GM21360 (cell line): ENCODE measurements around the gene RTL10.
"Not testable (repeated sequence)": the region's sequence is repeated elsewhere in the genome, so short reads cannot be mapped to it uniquely, and the experiment has no call there.

Experiments used
- ATAC-seq: cut with Tn5 transposase; IDR thresholded peaks from one replicate; pipeline ENCODE4 v1.9.1; 2021; ENCODE audit warnings: mild to moderate bottlenecking, moderate library complexity; ENCODE audit not compliant: unreplicated experiment

Gene RTL10

DNA sequence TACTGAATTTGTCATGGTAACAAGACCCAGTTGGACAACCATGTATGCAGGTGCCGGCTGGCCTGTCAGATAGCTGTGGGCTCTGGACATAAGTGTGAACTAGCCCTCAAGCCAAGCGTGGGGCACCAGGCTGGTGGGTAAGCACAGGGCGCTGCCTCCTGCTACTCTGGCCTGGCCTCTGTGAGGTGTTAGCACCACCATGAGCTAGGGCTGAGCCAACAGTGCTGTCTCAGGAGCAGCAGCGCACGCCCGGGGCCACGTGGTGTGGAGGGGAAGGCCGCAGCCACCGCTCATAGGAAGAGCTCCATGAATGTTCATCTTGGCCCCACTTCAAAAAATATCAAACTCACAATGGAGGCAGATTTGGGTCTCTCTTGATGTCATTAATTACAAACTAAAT, 35.3 kb upstream of the RTL10 start:
- no peak for ATAC-seq

DNA sequence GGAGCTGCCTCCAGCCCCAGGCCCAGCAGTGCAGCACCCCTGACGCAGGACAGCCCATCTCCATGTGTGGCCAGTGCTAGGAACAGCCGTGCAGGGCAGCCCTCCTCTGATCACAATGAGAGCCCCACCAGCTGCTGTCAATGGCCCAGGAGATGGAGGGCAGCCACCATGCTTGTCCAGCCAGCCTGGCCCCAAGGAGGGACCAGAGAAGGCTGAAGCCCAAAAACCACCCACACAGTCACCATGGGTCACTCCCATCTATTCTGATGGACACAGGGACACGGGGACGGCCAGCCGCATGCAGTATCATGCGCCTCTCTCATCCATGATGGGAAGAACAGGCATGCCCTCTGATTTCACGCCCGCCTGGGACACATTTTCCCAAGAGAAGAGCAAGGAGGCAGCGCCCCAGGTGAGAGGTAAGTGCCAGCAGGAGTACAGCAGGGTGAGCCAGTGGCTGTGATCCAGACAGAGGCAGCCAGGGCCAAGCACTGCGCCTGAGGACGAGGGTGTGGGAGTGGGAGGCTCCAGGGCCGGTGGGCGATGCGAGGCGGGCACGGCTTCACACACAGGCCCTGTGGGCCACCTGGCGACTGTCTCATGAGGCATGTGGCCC, 33.6 kb upstream of the RTL10 start:
- no peak for ATAC-seq

DNA sequence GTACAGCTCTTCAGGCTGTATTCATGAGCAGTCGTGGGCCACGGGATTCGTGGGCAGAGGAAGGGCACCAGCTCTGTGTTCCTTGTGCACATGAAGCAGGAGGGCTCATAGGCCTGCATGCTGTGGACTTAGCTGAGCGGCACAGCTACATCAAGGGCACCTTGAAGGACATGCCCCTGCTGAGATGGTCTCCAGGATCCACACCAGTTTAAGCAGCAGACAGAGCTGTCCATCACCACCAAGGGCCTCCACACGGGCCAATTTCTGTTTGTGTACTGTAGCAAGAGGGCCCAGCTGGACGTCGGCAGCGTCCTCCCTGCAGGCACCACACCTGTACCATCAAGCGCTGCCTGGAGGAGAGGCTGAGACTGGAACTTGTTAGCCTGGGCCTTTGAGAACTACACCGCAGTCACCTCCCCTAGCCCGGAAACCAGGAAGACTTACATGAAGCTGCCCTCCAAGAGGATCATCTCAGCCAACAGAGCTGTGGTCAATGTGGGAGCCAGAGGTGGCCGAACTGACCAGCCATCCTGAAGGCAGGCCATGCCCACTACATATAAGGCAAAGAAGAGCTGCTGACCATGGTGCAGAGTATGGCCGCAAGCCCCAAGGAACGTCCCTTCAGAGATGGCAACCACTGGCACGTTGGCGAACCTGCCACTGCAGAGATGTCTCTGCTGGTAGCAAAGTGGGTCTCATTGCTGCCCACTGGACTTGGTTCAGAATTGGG, 32.7 kb upstream of the RTL10 start:
- ATAC-seq, result no peak

DNA sequence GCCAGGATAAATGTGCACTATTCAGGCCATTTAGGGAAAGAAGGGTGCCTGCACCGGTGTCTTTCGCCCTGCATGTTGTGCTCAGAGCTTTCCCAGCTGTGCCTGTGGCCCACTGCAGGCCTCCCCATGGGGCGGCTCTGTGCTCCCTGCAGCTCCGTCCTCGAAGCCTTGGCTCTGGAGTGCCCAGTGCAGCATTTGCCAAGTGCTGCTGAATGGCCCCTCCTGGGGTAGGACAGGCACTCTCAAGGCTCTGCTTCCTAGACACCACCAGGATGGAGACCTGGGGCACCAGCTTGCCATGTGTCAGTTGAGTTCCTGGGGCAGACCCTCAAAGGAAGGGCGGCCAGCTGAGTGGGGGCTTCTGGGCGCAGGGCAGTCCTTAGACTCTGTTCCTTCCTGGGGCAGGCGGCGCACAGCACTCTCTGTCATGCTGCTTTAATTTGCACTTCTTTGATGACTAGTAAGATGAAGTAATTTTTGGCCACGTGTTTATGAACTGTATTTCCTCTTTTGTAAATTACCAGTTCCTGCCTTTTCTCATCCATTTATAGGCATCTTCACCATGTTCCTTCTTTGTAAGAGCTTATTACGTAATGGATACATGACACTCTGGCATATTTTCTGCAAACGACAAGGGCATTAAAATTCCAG, 32.1 kb upstream of the RTL10 start:
- no peak for ATAC-seq

DNA sequence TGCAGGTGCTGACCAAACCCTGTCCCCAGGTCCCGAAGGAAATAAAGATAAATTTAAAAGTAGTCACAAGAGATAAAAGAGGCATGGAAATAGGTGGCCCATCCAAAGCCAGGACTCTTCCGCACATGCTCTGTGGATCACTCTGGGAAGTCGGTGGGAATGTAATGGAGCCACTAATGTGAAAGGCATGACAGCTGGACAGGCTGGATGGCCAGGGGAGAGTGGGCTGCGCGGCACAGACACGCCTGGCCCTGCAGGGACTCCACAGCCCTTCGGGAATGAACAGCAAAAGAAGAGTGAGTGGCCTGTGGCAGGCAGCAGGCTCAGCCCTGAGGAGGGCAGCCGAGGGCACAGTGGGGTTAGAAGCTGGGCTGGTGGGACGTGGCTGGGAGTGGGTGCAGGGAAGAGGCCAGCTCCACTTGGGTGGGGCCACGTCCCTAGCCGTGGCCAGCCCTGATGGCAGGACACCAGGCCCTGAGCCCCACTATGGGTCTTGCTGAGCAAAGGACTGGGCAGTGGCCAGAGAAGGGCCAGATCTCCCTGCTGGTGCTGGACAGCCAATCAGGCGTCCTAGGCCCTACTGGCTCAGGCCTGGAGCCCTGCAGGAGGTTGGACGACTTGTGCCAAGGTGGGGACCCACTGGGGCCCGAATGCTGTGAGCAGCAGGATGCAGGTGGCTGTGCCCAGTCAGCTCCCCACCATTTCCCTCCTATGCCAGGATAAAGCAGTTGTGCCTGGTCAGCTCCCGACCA, 31.3 kb upstream of the RTL10 start:
- ATAC-seq, result no peak

DNA sequence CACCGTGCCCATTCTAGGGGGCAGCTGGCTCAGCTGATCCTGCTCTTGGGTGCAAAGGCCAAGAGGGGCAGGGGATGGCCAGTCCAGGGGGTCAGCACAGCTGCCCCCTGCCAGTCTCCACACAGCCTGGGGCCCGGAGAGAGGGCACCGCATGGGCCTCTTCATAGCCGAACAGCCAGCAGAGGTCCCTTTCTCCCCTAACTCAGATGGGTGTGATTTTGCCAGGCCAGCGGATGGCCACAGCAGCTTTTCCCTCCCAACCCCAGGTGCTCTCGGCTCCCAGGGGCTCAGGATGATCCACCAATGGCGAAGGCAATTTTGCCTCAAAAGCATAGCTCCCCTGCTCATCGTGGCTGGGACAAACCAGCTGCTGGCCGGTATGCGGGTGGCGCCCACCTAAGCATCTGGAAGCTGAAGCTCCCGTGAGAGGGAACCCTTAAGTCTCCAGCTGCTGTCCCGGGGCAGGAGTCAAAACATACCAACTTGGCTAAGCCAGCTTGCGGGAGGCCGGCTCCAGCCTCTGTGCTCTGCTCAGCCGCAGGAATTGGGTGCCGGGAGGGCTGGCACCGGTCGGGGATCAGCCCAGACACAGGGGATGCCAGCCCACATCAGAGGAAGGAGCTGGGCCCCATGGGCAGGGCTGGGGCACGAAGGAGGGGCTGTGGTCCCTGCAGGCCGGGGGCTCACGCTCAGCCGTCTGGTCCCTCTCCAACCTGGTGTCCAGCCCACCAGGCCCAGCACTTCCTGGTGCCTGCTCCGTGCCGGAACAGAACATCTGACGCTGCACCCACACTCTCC, 30.5 kb upstream of the RTL10 start:
- ATAC-seq, result no peak

DNA sequence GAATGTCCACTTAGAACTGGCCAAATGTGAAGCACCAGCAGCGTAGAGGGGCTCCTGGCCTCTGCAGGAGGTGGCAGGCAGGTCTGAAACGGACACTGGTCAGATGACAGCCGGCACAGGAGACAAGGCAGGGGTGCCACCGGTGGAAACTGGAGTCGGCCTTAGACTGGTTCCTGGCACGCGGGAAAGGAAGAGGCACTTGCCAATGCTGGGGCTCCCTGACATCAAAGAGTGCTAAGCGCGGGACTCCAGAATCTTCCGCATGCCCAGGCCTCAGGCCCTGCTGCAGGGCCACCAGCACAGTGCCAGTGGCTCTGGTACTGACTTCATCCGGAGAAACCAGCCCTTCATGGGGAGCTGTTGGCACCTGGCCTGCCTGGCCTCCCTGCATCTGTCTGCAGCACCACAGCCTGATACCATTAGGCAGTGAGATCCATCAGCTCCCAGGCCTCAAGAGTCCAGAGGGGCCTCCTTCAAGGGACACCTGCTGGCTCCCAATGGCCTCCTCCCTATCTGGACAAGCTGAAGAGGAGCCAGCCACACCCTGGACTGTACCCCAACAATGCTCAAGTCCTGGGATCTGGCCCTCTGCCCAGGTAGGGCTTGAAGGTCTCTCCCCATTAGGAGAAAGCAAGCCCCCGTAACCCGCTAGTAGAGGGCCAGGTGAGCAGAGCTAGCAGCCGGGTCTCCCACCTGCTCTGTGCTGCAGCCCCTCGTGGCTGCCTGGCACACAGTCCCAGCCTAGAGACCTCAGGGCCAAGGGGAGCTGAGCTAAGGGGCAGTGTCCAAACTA, 29.7 kb upstream of the RTL10 start:
- ATAC-seq, result no peak

DNA sequence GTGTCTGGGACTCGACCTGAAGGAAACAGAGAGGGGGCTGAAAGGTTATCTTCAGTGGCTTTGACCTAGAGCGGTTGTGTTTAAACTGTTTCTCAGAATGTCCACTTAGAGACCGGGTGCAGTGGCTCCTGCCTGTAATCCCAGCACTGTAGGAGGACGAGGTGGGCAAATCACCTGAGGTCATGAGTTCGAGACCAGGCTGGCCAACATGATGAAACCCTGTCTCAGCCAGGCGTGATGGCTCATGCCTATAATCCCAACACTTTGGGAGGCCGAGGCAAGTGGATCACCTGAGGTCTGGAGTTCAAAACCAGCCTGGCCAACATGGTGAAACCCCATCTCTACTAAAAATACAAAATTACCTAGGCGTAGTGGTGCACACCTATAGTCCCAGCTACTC, 28.8 kb upstream of the RTL10 start:
- ATAC-seq, result not testable (repeated sequence)

DNA sequence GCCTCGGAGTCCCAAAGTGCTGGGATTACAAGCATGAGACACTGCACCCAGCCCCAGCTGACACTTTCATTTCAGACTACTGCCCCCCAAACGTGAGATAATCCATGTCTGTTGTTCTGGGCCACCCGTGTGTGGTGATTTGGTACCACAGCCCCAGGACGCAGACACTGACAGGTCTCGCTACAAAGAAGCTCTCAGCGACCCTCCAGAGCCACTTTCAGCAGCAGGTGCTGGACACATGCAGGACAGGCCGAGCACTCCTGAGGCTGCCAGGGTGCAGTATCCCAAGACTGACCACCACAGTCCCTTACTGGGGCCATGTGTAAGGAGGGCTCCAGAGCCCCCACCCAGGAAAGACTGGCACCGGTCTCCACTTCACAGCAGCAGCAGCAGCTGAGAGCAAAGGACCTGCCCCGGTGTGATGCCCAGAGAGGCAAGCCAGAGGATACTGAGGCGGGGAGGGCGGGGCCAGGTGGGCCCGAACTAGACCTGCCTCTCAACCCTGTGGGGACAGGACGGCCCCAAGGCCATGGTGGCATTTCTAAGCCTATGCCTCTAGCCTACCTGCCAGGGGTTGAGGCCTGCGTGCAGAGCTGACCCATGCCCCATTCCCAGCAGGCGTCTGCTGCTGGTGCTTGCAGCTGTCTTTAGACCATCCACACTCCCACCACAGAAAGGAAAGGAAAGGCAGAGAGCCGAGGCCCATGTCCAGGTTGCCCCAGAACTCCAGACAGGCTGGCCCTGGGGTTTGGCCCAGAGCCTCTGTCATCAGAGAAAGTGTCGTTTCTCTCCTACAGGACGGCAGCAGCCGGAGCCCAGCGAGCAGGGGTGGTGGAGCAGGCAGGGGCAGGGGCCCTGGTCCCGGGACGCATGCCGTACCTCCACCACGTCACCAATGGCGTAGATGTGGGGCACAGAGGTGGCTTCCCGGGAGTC, 28.0 kb upstream of the RTL10 start:
- ATAC-seq, result no peak

DNA sequence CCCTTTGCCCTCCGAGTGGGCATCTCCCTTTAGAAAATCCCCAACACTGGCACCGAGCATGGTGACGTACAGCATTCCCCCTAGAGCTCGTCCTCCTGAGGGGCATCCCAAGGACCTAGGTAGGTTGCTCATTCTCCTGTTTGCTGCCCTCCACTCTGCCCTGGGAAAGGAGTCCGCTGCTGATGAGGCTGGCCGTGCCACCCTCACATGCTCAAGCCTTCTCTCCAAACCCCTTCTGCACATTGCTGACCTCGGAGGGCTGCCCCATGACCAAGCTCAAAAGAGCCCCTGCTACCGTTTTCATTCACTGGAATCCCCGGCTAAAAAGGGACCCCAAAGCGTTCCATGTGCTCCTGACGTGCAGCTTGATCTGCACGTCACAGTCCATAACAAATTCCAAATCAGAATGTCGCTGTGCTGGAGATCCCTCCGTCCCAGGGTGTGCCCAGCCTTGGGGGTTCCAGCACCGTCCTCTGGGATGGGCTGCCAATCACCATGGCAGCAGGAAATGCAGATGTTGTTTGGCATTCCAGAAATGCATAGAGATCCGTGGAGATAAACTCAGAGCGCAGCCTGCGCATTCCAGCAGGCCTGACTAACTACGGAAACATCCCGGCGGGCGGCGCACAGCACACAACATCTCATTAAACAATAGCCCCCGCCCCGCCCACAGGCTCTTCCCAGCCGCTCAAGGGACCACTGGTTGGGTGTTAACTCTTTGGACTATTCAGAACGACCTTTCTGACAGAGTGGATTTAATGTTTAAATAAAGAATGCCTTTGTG, 26.3 kb upstream of the RTL10 start:
- no peak for ATAC-seq

DNA sequence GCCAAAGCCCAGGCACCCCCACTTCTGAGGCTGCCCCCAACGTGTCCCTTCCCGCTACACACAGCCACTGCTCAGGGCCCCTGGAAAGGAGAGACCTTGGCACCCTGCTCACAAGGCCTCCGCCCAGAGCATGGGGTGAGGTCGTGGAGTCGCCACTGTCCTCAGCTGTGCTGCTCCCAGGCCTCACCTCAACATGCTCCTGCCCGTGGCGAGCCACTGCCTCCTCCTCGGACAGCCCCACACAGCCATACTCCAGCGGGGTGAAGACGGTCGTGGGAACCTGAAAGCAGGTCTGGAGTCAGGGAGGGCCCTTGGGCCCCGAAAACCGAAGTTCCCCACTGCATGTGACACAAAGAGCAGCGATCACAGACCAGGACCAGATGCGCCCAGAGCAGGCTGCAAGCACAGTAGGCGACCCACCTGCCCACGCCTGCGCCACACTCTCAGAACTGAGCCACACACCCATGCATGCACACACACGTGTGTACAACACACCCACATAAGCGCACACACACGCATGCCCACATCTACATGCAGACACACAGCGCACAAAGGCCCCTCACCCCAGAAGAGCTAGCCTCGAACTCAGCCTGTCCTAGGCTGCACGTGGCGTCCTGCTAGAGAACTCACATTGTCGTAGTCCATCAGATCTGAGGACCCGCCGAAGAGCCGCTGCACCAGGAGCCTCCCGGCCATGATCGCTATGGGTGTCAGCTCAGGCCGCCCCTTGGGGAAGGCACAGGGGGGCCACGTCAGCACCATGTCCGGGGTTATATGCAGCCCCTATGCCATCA, 25.5 kb upstream of the RTL10 start:
- ATAC-seq, result no peak

DNA sequence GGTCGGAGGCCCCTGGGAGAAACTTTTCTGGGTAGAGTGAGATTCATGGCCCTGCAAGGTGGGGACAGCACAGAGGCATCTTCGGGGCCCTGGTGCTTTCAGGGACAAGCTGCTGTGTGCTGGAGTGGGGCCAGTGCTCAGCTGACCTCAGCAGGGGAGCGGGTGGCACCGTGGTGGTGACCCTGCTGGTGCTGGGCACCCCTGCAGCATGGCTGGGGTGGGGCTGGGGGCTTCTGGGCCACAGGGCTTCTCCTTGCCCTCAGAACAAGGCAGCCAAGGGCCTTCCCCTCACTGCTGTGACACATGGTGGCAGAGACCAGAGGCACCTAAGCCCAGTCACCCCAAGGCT, 24.9 kb upstream of the RTL10 start:
- ATAC-seq, result no peak

DNA sequence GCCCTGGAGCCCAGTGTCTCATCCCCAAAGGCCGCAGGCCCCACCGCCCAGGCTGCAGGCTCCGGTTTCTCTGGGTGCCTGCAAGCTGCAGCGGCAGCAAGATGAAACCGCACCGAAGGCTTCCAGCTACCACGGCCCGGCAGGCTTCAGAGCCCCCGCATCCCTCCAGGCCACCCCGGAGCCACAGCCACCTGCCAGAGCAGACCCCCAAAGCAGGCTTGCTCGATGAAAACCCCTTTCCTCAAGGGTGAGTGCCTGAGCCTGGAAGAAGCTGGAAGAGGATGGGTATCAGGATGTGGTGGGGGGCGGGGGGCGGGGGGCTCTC, 24.5 kb upstream of the RTL10 start:
- ATAC-seq, result no peak

DNA sequence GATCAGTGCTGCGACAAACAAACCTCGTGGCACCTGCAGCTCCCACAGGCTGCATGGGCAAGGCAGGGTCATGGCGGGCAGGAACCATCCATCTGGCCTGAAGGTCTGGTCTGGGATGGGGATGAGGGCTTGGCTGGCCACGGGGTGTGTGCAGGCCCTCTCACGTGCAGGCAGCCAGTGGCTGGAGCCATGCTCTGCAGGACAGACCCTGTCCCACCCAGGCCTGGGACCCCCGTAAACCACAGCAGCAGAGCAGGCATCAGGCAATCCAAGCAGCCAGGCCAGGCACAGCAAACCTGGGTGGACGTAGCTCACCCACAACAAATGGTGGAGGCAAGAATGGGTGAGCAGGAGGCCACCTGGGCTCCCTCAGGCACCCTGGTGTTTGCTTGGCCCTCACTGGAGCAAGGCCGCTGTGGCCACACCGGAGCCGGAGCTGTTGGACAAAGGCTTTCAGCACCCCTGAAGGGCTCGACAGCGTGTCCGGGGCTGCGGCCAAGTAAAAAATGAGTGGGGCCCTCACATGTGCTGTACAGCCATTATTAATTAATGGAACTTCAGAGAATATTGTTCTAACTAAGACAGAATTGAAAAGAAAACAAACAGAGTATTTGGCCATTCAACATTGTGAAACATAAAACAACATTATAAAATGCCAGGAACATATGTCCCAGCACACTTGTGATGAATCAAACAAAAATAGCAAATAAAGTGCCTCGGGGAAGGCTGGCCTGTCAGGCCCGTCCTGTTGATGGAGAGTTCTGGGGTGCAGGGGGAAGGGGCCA, 24.0 kb upstream of the RTL10 start:
- no peak for ATAC-seq

DNA sequence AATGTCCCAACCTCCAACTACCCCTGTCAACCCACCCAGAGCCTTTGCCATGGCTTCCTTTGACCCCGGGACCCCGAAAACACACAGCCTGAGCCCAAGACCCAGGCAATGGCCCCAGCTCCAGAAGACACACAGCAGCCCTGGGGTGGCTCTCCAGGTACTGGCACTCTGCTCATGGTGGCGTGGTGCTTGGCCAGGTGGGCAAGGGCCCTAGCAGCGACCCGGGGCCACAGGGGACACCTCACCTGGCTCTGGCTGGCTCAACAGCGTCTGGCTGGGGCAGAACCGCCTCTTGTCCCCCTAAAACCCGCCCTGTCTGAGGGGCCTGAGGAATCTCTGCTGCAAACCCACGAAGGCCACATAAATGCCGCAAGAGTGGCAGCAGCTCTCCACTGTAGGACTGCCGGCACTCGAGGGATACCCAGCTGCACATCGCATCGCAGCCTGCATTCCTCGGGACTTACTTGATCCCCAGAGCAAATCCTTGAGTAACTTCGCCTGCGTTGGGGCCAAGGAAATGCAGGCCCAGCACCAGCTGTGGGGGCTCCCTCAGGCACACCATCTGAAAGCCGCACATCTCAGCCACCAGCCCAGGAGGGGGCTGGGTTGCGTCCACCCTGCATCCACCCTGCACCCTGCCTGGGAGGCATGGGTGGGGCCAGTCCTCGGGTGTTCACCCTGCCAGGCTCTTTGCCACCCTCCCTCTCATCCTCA, 23.1 kb upstream of the RTL10 start:
- no peak for ATAC-seq

DNA sequence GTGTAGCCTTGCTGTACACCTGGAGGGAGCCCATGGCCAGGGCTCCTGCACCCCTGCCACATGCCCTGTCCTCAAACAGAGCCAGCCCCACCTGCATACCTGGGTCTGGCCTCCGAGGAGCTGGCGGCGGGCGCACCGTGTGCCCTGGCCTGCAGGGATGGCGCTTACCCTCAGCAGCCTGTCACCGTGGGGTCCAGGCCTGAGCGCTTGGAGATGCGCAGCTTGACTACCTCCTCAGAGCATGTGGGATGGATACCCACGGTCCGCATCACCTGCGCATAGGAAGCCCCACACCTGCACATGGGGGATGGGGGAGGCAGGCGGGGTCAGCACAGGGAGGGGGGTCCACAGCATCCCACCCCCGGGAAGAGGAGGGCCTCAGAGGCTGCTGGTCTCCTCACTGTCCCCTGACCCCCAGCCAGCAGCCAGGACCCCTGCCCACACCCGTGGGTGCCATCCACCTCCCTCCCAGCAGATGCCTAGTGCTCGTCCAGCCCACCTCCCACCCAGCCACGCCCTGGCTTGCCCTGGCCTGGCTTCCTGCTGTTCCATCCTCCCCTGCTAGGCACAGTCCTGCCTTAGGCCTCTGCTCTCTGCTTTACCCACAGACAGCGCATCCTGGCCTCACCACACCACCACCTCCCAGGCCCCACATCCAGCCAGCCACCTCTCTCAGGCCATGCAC, 22.4 kb upstream of the RTL10 start:
- no peak for ATAC-seq
